ENCODE results near the gene PSMD5.

Gene PSMD5

DNA sequence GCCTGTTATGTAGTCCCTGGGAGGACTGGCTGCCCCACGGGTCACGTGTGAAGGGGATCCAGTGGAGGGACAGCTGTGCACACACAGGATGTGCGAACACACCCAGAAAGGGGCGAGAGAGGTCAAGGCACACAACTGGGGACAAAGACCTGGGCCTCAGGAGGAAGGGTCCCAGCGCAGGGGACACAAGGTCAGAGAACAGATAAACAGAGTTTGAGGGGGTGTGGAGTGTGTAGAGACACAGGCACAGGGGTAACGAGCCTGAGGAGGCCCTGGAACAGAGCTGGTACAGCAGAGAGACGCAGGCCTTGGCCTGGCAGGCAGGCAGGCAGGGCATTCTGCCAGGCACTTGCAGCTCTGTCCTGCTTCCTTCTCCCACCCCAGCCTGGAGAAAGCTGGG is 14.8 kb upstream of the PSMD5 start:
- H3K27me3 ChIP-seq: no peaks in the 10 kb centered on the region
- no peaks in the 10 kb centered on the region for H4K20me1 ChIP-seq
- H3K27ac ChIP-seq: no peak overlapping the region
- H3K4me1 ChIP-seq: no peaks in the 10 kb centered on the region
- H3K9ac ChIP-seq: no peak overlapping the region
- no peaks in the 10 kb centered on the region for H3K9me3 ChIP-seq
- no peak for TF ChIP-seq Cebpa-rat (IDR thresholded peaks at IDR 0.05)
- H3K36me3 ChIP-seq: peaks cover 90% of the 10 kb centered on the region
- no peak overlapping the region for H3K4me3 ChIP-seq
- H3K4me2 ChIP-seq: no peak overlapping the region

DNA sequence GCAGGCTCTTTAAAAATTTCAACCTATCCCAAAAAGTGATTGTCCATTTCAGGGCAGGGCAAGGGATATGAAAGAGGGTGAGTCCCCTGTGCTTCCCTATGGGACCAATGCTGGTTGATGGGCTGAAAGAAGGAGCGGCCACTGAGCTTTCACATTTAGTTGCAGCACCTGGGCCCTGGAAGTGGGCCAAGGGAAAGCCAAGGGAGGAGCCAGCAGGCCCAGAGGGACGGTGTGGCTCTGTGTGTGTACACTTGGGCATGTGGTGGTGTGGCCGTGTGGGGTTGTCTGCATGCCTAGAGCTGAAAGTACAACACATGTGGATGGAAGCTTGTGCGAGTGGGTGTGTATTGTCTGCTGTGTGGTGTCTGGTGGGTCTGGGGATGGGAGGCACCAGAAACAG is 14.0 kb upstream of the PSMD5 start:
- H3K9me3 ChIP-seq: no peaks in the 10 kb centered on the region
- no peaks in the 10 kb centered on the region for H3K4me1 ChIP-seq
- H3K4me3 ChIP-seq: no peak overlapping the region
- H3K27ac ChIP-seq: no peak overlapping the region
- no peaks in the 10 kb centered on the region for H4K20me1 ChIP-seq
- no peaks in the 10 kb centered on the region for H3K27me3 ChIP-seq
- H3K4me2 ChIP-seq: no peak overlapping the region
- no peak overlapping the region for H3K9ac ChIP-seq
- TF ChIP-seq Cebpa-rat (IDR thresholded peaks at IDR 0.05): no peak
- peaks cover 82% of the 10 kb centered on the region for H3K36me3 ChIP-seq

DNA sequence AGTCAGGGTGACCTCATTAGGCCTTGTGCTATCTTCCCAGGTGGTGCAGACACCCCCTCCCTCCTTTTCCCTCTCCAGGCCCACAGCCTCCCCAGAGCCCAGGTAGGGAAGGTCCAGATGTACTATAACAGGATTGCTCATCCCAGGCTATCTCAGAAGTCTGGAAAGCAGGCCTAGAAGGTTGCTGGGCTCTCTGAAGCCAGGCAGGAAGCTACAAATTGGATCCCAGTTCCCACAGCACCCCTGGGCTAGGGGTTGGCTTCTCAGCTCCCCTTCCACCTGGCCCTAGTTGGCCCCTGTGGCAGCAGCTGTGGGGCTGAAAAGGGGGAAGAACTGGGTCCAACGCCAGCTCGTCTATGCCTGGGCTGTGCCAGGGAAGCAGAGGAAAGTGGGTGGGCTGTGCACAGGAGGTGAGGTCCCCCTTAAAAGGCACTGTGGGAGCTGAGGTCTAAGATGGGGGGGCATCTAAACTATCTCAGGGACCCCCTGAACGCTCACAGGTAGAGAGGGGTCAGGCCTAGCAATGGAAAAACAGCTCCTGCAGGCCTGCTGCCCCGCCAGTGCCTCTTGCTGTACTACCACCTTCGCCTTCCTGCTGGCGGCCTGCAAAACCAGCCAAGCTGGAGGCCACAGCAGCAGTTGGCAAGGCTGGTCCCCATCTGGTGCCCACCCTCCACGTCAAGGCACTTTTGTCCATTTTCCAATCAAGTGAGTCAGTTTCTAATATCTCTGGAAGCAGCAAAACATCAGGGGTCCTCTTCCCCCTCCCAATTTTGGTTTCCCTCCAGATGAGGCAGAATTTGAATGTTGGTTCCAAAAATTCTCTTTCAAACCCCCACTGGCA is 13.3 kb upstream of the PSMD5 start:
- peaks cover 76% of the 10 kb centered on the region for H3K36me3 ChIP-seq
- no peak overlapping the region for H3K27ac ChIP-seq
- no peak overlapping the region for H3K9ac ChIP-seq

DNA sequence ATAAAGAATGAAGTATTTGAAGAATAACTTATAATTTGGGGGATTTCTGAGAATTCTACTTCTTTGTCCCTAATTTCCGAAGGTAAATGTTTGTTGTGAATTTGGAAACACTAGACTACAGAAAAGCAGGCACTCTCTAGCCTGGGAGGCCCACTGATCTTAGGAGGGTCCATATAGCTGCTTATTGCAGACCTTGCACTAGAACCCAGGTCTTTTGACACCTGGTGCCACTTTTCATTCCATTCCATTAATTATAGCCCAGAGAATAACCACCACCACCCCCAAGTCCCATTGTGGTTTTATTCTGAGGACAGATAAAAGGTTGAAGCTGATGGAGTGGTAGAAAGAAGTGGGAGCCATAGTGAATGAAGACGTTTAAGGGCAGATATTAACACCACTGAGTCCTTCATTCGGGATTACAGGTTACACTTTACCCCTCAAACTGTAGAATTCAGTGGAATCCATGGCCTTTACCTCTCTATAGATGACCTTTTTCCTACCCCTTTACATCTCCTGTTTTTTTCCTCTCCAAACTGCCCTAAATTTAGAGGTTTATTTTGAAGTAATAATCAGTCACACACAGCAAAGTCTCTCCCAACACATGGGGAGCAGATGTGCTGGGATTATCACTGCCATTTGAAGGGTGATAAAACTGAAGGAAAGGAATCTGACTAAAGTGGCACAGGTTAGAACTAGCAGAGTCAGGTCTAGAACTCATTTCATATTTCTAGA is 12.0 kb upstream of the PSMD5 start:
- TF ChIP-seq Cebpa-rat (IDR thresholded peaks at IDR 0.05): no peak
- Histone ChIP-seq H3K9ac (no peak overlapping the region), H3K27me3 (no peaks in the 10 kb centered on the region), H3K36me3 (peaks cover 63% of the 10 kb centered on the region), H3K27ac (no peak overlapping the region), H3K4me2 (no peak overlapping the region), H4K20me1 (no peaks in the 10 kb centered on the region), H3K4me1 (no peaks in the 10 kb centered on the region), H3K4me3 (no peak overlapping the region), H3K9me3 (no peaks in the 10 kb centered on the region)

More for the DNA sequence above, 13.3 kb upstream of the PSMD5 start:
- Histone ChIP-seq H3K9me3 (no peaks in the 10 kb centered on the region), H3K4me1 (no peaks in the 10 kb centered on the region), H4K20me1 (no peaks in the 10 kb centered on the region), H3K27me3 (no peaks in the 10 kb centered on the region), H3K4me2 (no peak overlapping the region), H3K4me3 (no peak overlapping the region)
- TF ChIP-seq Cebpa-rat (IDR thresholded peaks at IDR 0.05): no peak

DNA sequence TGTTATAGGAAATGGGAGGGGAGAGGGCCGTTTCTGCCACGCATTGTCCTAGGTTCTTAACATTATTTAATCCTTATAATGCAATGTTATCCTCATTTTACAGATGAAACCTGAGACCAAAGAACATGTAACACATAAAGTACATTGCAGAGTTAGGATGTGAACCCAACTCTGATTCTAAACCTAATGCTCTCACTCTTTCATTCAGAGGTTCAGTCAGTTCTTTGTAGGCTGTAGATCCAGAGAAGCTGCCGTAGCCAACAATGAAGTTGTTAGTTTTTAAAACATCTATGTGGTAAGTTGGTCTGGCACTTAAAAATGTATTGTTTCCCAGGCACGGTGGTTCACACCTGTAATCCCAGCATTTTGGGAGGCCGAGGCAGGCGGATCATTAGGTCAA is 10.5 kb upstream of the PSMD5 start:
- Histone ChIP-seq H4K20me1 (no peaks in the 10 kb centered on the region), H3K27ac (no peak overlapping the region), H3K4me1 (no peaks in the 10 kb centered on the region), H3K4me2 (no peak overlapping the region), H3K9ac (no peak overlapping the region), H3K36me3 (peaks cover 47% of the 10 kb centered on the region), H3K4me3 (no peak overlapping the region), H3K27me3 (no peaks in the 10 kb centered on the region), H3K9me3 (no peaks in the 10 kb centered on the region)
- no peak for TF ChIP-seq Cebpa-rat (IDR thresholded peaks at IDR 0.05)

DNA sequence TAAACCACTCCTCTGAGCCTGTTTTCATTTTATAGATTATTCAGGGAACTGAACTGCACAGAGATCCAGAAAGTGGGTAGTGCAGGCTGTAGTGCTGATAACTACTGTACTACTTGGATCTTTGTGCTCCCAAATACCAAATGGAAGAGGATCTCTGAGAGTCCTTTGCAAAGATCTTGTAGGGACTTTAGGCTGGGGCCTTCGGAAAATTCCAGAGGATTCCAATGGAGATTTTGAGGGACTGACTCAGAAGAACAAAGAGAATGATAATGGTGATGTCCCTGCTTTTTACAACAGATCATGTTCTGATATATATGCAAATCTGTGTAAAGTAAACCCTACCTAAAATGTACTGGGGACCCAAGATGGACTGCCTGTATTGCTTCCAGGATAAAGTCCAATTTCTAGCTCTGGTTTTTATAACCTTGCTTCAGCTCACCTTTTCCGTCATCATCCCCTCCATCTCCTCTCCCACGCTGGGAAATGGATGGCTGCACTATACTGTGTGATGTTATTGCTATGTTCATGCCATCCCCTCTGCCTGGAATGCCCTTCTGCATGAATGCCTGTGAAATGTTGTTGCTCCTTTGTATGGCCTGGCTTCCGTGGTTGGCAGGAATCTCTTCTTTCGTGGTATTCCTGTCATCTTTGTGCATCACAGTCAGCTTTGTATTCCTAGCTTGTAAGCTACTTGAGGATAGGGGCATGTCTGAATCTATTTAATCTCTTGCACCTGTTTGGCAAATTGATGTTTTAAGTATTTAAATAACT is 9.7 kb upstream of the PSMD5 start:
- Histone ChIP-seq H3K27ac (no peak overlapping the region), H3K36me3 (peaks cover 39% of the 10 kb centered on the region), H3K27me3 (no peaks in the 10 kb centered on the region), H3K4me1 (no peaks in the 10 kb centered on the region), H3K4me3 (no peak overlapping the region), H4K20me1 (no peaks in the 10 kb centered on the region), H3K4me2 (no peak overlapping the region), H3K9ac (no peak overlapping the region), H3K9me3 (no peaks in the 10 kb centered on the region)
- no peak for TF ChIP-seq Cebpa-rat (IDR thresholded peaks at IDR 0.05)

DNA sequence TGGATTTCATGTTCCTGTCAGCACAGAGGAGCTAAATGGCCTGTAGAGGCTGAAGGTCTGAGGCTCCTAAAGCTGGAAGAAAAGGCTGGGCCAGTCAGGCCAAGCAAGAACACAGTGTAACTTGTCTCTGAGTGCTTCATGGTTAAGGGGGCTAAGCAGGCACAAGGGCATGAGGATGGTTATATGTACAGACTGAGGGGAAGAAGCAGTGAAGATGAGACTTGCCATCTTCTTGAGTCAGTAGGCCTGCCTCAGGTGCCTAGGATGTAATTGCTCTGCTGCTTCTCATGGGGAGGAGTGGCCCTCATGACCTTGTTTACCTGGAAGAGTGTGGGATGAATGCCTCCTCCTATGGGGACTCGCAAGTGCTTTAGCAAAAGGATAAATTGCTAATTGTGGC is 8.7 kb upstream of the PSMD5 start:
- Histone ChIP-seq H3K4me3 (no peak overlapping the region), H3K27me3 (no peaks in the 10 kb centered on the region), H4K20me1 (no peaks in the 10 kb centered on the region), H3K9ac (no peak overlapping the region), H3K4me2 (no peak overlapping the region), H3K36me3 (peaks cover 30% of the 10 kb centered on the region), H3K27ac (no peak overlapping the region), H3K4me1 (no peaks in the 10 kb centered on the region), H3K9me3 (no peaks in the 10 kb centered on the region)
- TF ChIP-seq Cebpa-rat (IDR thresholded peaks at IDR 0.05): no peak

DNA sequence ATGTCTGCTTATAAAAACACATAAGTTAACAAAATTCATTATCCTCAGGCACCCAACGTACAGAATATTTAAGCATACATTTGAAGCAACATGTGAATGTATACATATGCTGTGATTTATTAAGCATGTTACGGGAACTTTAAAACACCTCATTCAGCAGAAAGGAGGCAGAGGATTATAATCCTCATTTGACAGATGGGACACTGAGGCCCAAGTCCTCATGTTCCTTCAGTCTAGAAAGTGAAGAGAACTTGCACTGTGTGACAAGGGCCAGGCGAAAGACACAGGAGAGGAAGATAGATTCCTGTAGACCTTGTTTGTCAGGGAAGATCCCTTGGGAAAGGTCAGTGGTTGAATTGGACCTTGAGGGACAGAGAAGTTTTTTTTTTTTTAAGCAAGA is 7.6 kb upstream of the PSMD5 start:
- Histone ChIP-seq H3K9me3 (no peaks in the 10 kb centered on the region), H3K27ac (no peak overlapping the region), H4K20me1 (no peaks in the 10 kb centered on the region), H3K27me3 (no peaks in the 10 kb centered on the region), H3K4me1 (no peaks in the 10 kb centered on the region), H3K36me3 (peaks cover 18% of the 10 kb centered on the region), H3K4me3 (no peak overlapping the region), H3K4me2 (no peak overlapping the region), H3K9ac (no peak overlapping the region)
- no peak for TF ChIP-seq Cebpa-rat (IDR thresholded peaks at IDR 0.05)

DNA sequence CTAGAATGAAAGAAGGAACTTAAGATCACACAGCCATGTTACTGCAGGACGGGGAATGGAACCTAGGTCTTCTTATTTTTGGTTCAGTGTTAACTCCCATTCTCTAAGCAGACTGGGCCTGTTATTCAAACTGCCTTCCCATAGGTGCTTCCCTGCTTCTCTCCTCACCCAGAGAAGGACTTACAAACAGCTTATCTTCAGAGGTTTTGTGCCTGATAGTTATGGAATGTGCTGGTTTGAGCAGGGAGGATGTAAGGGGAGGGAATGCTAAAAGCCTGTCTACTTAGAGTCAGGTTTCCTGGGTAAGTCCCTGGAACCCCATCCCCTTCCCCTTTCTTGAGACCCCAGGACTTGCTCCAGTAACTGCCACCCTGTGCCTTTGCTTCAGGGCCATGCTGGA is 4.2 kb upstream of the PSMD5 start:
- Histone ChIP-seq H3K9ac (no peak overlapping the region), H3K9me3 (peaks cover 22% of the 10 kb centered on the region), H3K36me3 (no peaks in the 10 kb centered on the region), H4K20me1 (no peaks in the 10 kb centered on the region), H3K4me1 (peaks cover 8% of the 10 kb centered on the region; the same call in 1 of the 2 replicates), H3K27ac (no peak overlapping the region), H3K27me3 (peaks cover 23% of the 10 kb centered on the region), H3K4me3 (no peak overlapping the region), H3K4me2 (no peak overlapping the region)
- TF ChIP-seq Cebpa-rat (IDR thresholded peaks at IDR 0.05): no peak
